Adrenal gland (tissue), 5 donors: ENCODE measurements around the gene PCDH9.

Experiments
- CTCF ChIP-seq, 6 experiments: fragments of 450-650 bp in 4 of 6; fragments of 200-600 bp in 2 of 6; sonication (generic) in 1 of 6; IDR thresholded peaks; 1 replicate in 5 of 6; 2 replicates in 1 of 6; pipeline versions ENCODE4 v1.5.1 to v1.8.0; 2016 to 2021; ENCODE audit warnings: antibody characterized with exemption in 6 of 6, mild to moderate bottlenecking in 2 of 6, moderate library complexity in 1 of 6
- POLR2A ChIP-seq, 2 donors: fragments of 450-650 bp; IDR thresholded peaks; one replicate each; pipeline ENCODE4 v1.6.1; 2017; ENCODE audit warnings: antibody characterized with exemption in 2 of 2, mild to moderate bottlenecking in 2 of 2, moderate library complexity in 1 of 2
- donor health status: DM: no; HTN: no; CAD: no.

GRCh38 chr13:66341635-66342377 lies 888.3 kb downstream of the PCDH9 start:
- TF ChIP-seq CTCF (IDR thresholded peaks at IDR 0.05) = no peak
- TF ChIP-seq POLR2A (IDR thresholded peaks at IDR 0.05) = no peak
